ENCODE measurements around the gene NXN. TPM values are rescaled to one million over a fixed set of nuclear protein-coding genes. Genes with fewer than 3 reads are reported as not detected.
A peak's percentile ranks its signal among the peaks of the same experiment; 100 is the strongest.
"Not testable (repeated sequence)": the region's sequence is repeated elsewhere in the genome, so short reads cannot be mapped to it uniquely, and the experiment has no call there.

Gene NXN
- total RNA-seq, 4 donors from 2014 or later, result 18.9 to 47.2 (median 33.4) TPM

GRCh38 chr17:929586-929985, 50.0 kb downstream of the NXN start:
- no peak for DNase-seq (ENCODE audit: low spot score in 2 of 2)
- Histone ChIP-seq H3K9me3 (no peaks in the 10 kb centered on the region), H3K36me3 (no peaks in the 10 kb centered on the region), H3K4me1 (peaks cover 45% of the 10 kb centered on the region), H3K27ac (no peak overlapping the region), H3K27me3 (no peaks in the 10 kb centered on the region), H3K4me3 (no peak overlapping the region)
- 77% methylated on average over 8 of the region's 8 CpGs for WGBS
- TF ChIP-seq POLR2AphosphoS5 (IDR thresholded peaks at IDR 0.05), result no peak
- TF ChIP-seq POLR2A (IDR thresholded peaks at IDR 0.05), result no peak
- no peak for TF ChIP-seq CTCF (IDR thresholded peaks at IDR 0.05)
- no peak for TF ChIP-seq EP300 (IDR thresholded peaks at IDR 0.05)

GRCh38 chr17:927611-928461, 51.7 kb downstream of the NXN start:
- 32% methylated on average over 17 of the region's 17 CpGs for WGBS
- peaks cover 41% of the 10 kb centered on the region for H3K4me1 ChIP-seq
- H3K4me3 ChIP-seq, result peak overlapping the region; percentile 3
- no peaks in the 10 kb centered on the region for H3K36me3 ChIP-seq
- no peak for DNase-seq (ENCODE audit: low spot score in 2 of 2)
- no peaks in the 10 kb centered on the region for H3K9me3 ChIP-seq
- TF ChIP-seq POLR2AphosphoS5 (IDR thresholded peaks at IDR 0.05) (no peak), EP300 (IDR thresholded peaks at IDR 0.05) (no peak), CTCF (IDR thresholded peaks at IDR 0.05) (no peak), POLR2A (IDR thresholded peaks at IDR 0.05) (no peak)
- H3K27me3 ChIP-seq, result no peaks in the 10 kb centered on the region
- peak overlapping the region; percentile 74 for H3K27ac ChIP-seq

GRCh38 chr17:925817-926216, 53.8 kb downstream of the NXN start:
- no peak overlapping the region for H3K4me3 ChIP-seq
- peak overlapping the region; percentile 60 for H3K27ac ChIP-seq
- H3K36me3 ChIP-seq, result no peaks in the 10 kb centered on the region
- peaks cover 47% of the 10 kb centered on the region for H3K4me1 ChIP-seq
- H3K9me3 ChIP-seq, result no peaks in the 10 kb centered on the region
- no peaks in the 10 kb centered on the region for H3K27me3 ChIP-seq
- TF ChIP-seq EP300 (IDR thresholded peaks at IDR 0.05), result no peak
- TF ChIP-seq CTCF (IDR thresholded peaks at IDR 0.05), result no peak
- no peak for TF ChIP-seq POLR2A (IDR thresholded peaks at IDR 0.05)
- TF ChIP-seq POLR2AphosphoS5 (IDR thresholded peaks at IDR 0.05), result no peak
- no peak for DNase-seq (ENCODE audit: low spot score in 2 of 2)
- 81% methylated on average over 6 of the region's 6 CpGs for WGBS

GRCh38 chr17:924711-925475, 54.7 kb downstream of the NXN start:
- Histone ChIP-seq H3K4me3 (no peak overlapping the region), H3K27me3 (no peaks in the 10 kb centered on the region), H3K27ac (peak overlapping the region; percentile 60), H3K36me3 (no peaks in the 10 kb centered on the region), H3K4me1 (peaks cover 48% of the 10 kb centered on the region), H3K9me3 (no peaks in the 10 kb centered on the region)
- TF ChIP-seq POLR2A (IDR thresholded peaks at IDR 0.05) (no peak), CTCF (IDR thresholded peaks at IDR 0.05) (no peak), EP300 (IDR thresholded peaks at IDR 0.05) (no peak), POLR2AphosphoS5 (IDR thresholded peaks at IDR 0.05) (no peak)
- DNase-seq (ENCODE audit: low spot score in 2 of 2), result no peak
- 67% methylated on average over 15 of the region's 15 CpGs for WGBS

GRCh38 chr17:924306-924705, 55.3 kb downstream of the NXN start:
- H3K27me3 ChIP-seq; H3K9me3 ChIP-seq; H3K36me3 ChIP-seq; H3K4me3 ChIP-seq; DNase-seq (ENCODE audit: low spot score in 2 of 2): not testable (repeated sequence)
- Histone ChIP-seq H3K27ac (peak overlapping the region; percentile 60), H3K4me1 (peaks cover 43% of the 10 kb centered on the region)
- WGBS, result 91% methylated on average over 15 of the region's 15 CpGs
